Measurements from ENCODE around the gene FRMD7. TPM values are rescaled to one million over a fixed set of nuclear protein-coding genes. Genes with fewer than 3 reads are reported as not detected.

Gene FRMD7
- total and polyA plus RNA-seq, 2 of the 13 experiments (the other 11 are each of a cell fraction or from before 2014, with no cell fraction given): 0.04 TPM; not detected in 1

- Histone ChIP-seq H3K27ac (ENCODE audit: extremely low read length, insufficient read depth, low read length) (no peak overlapping the region), H2AFZ (ENCODE audit: low read length) (no peak overlapping the region), H3K27me3 (ENCODE audit: control insufficient read depth in 1 of 2, insufficient read depth in 2 of 2, low read length in 2 of 2) (no peaks in the 10 kb centered on the region), H3K9me3 (ENCODE audit: low read length) (no peaks in the 10 kb centered on the region), H3K79me2 (ENCODE audit: insufficient read depth, low read length) (peaks cover 29% of the 10 kb centered on the region), H3K4me1 (ENCODE audit: insufficient read depth, low read length) (no peaks in the 10 kb centered on the region), H3K4me3 (replicated peaks in 1 of 3; ENCODE audit: insufficient read depth in 1 of 3, low read depth in 2 of 3, low read length in 3 of 3) (no peak overlapping the region), H3K9ac (ENCODE audit: insufficient read depth, low read depth, low read length) (no peak overlapping the region), H3K4me2 (ENCODE audit: low read depth, low read length) (no peak overlapping the region), H4K20me1 (ENCODE audit: insufficient read depth, low read length) (no peaks in the 10 kb centered on the region), H3K36me3 (replicated peaks in 1 of 2; ENCODE audit: control insufficient read depth in 1 of 2, insufficient read depth in 2 of 2, low read length in 2 of 2) (no peaks in the 10 kb centered on the region)
- no peak for ATAC-seq
- no peak for TF ChIP-seq ZNF496 (CRISPR knock-in tag; IDR thresholded peaks at IDR 0.05; ENCODE audit: insufficient replicate concordance)
- no peak for TF ChIP-seq ARHGAP35 (CRISPR knock-in tag; IDR thresholded peaks at IDR 0.05; ENCODE audit: borderline replicate concordance)
- BruUV-seq (replicated peaks): no TSS peak
- ChIA-PET POLR2A (no interaction called here), CTCF (ENCODE audit: low intra/inter-chr PET ratio, low total read pairs) (no interaction called here)
- WGBS (ENCODE audit: low lambda C conversion rate): 100% methylated on average over 4 of the region's 4 CpGs
- in situ Hi-C loops (cut with HindIII; ENCODE audit: extremely low pct_ligation_motif_present, low pct_unique_long_range_greater_than_20kb) (no loop called here), intact Hi-C loops (cut with micrococcal nuclease; ENCODE audit: unreplicated experiment) (no loop called here)
- DNase-seq (ENCODE audit: low spot score): no peak
- FAIRE-seq: no peak
Measured at GRCh38 chrX:132044953-132045352, 82.9 kb downstream of the FRMD7 start.

GRCh38 chrX:132043977-132044376 is 83.8 kb downstream of the FRMD7 start:
- Histone ChIP-seq H3K27ac (ENCODE audit: extremely low read length, insufficient read depth, low read length) (no peak overlapping the region), H3K4me1 (ENCODE audit: insufficient read depth, low read length) (no peaks in the 10 kb centered on the region), H3K4me3 (replicated peaks in 1 of 3; ENCODE audit: insufficient read depth in 1 of 3, low read depth in 2 of 3, low read length in 3 of 3) (no peak overlapping the region), H3K9me3 (ENCODE audit: low read length) (no peaks in the 10 kb centered on the region), H3K79me2 (ENCODE audit: insufficient read depth, low read length) (peaks cover 33% of the 10 kb centered on the region), H3K27me3 (ENCODE audit: control insufficient read depth in 1 of 2, insufficient read depth in 2 of 2, low read length in 2 of 2) (no peaks in the 10 kb centered on the region), H2AFZ (ENCODE audit: low read length) (no peak overlapping the region), H4K20me1 (ENCODE audit: insufficient read depth, low read length) (no peaks in the 10 kb centered on the region), H3K4me2 (ENCODE audit: low read depth, low read length) (no peak overlapping the region), H3K9ac (ENCODE audit: insufficient read depth, low read depth, low read length) (no peak overlapping the region), H3K36me3 (replicated peaks in 1 of 2; ENCODE audit: control insufficient read depth in 1 of 2, insufficient read depth in 2 of 2, low read length in 2 of 2) (no peaks in the 10 kb centered on the region)
- no peak for DNase-seq (ENCODE audit: low spot score)
- in situ Hi-C loops (cut with HindIII; ENCODE audit: extremely low pct_ligation_motif_present, low pct_unique_long_range_greater_than_20kb) (no loop called here), intact Hi-C loops (cut with micrococcal nuclease; ENCODE audit: unreplicated experiment) (no loop called here)
- no TSS peak for BruUV-seq (replicated peaks)
- FAIRE-seq: no peak
- CTCF ChIA-PET (ENCODE audit: low intra/inter-chr PET ratio, low total read pairs): no interaction called here
- TF ChIP-seq RBM22 (optimal IDR thresholded peaks at IDR 0.05; ENCODE audit: low read length): no peak
- no peak for TF ChIP-seq ZNF101 (CRISPR knock-in tag; IDR thresholded peaks at IDR 0.05; ENCODE audit: borderline replicate concordance, low read depth)
- TF ChIP-seq ZNF891 (CRISPR knock-in tag; IDR thresholded peaks at IDR 0.05): no peak
- no peak for TF ChIP-seq ZNF546 (CRISPR knock-in tag; conservative IDR thresholded peaks at IDR 0.05)
- TF ChIP-seq HNRNPLL (IDR thresholded peaks at IDR 0.05; ENCODE audit: low read depth, low read length, poor library complexity, severe bottlenecking): no peak
- TF ChIP-seq NAIF1 (CRISPR knock-in tag; IDR thresholded peaks at IDR 0.05; ENCODE audit: borderline replicate concordance): no peak
- POLR2A ChIA-PET: no interaction called here
- no peak for ATAC-seq
- 87% methylated on average over 2 of the region's 2 CpGs for WGBS (ENCODE audit: low lambda C conversion rate)
